ENCODE results near the gene RGS10.
A peak's percentile ranks its signal among the peaks of the same experiment; 100 is the strongest.

Gene RGS10

GRCh38 chr10:119526621-119527592 is 15.6 kb downstream of the RGS10 start:
- peak; percentile 32 for TF ChIP-seq CTCF (IDR thresholded peaks at IDR 0.05)
- H3K4me3 Mint-ChIP-seq, result no peak overlapping the region
- H3K27ac Mint-ChIP-seq, result no peak overlapping the region
- no peaks in the 10 kb centered on the region for H3K9me3 Mint-ChIP-seq
- H3K27me3 Mint-ChIP-seq (ENCODE audit: low read depth, poor library complexity), result peaks cover 14% of the 10 kb centered on the region
- no peak for DNase-seq
- H3K36me3 Mint-ChIP-seq (ENCODE audit: low read depth), result no peaks in the 10 kb centered on the region
- H3K4me1 Mint-ChIP-seq, result peaks cover 18% of the 10 kb centered on the region

GRCh38 chr10:119526149-119526548 is 16.4 kb downstream of the RGS10 start:
- Mint-ChIP-seq H3K36me3 (ENCODE audit: low read depth) (no peaks in the 10 kb centered on the region), H3K4me3 (no peak overlapping the region), H3K4me1 (peaks cover 14% of the 10 kb centered on the region), H3K27me3 (ENCODE audit: low read depth, poor library complexity) (peaks cover 15% of the 10 kb centered on the region), H3K9me3 (no peaks in the 10 kb centered on the region), H3K27ac (no peak overlapping the region)
- no peak for TF ChIP-seq CTCF (IDR thresholded peaks at IDR 0.05)
- DNase-seq, result no peak

GRCh38 chr10:119525116-119525515 is 17.4 kb downstream of the RGS10 start:
- Mint-ChIP-seq H3K4me3 (no peak overlapping the region), H3K36me3 (ENCODE audit: low read depth) (no peaks in the 10 kb centered on the region), H3K9me3 (no peaks in the 10 kb centered on the region), H3K27ac (no peak overlapping the region), H3K27me3 (ENCODE audit: low read depth, poor library complexity) (peaks cover 15% of the 10 kb centered on the region), H3K4me1 (peaks cover 11% of the 10 kb centered on the region)
- no peak for DNase-seq
- TF ChIP-seq CTCF (IDR thresholded peaks at IDR 0.05), result no peak

- no peak for TF ChIP-seq CTCF (IDR thresholded peaks at IDR 0.05)
- Mint-ChIP-seq H3K4me1 (peaks cover 15% of the 10 kb centered on the region), H3K36me3 (ENCODE audit: low read depth) (no peaks in the 10 kb centered on the region), H3K9me3 (no peaks in the 10 kb centered on the region), H3K4me3 (no peak overlapping the region), H3K27ac (no peak overlapping the region), H3K27me3 (ENCODE audit: low read depth, poor library complexity) (peaks cover 16% of the 10 kb centered on the region)
- DNase-seq, result no peak
Observed at GRCh38 chr10:119524720-119525070, 17.8 kb downstream of the RGS10 start.

- H3K27ac Mint-ChIP-seq, result no peak overlapping the region
Observed at GRCh38 chr10:119523895-119524719, 18.4 kb downstream of the RGS10 start.

More at GRCh38 chr10:119523895-119524719, 18.4 kb downstream of the RGS10 start:
- no peak overlapping the region for H3K4me3 Mint-ChIP-seq
- no peaks in the 10 kb centered on the region for H3K36me3 Mint-ChIP-seq (ENCODE audit: low read depth)
- H3K27me3 Mint-ChIP-seq (ENCODE audit: low read depth, poor library complexity), result peaks cover 21% of the 10 kb centered on the region
- no peaks in the 10 kb centered on the region for H3K9me3 Mint-ChIP-seq
- DNase-seq, result no peak
- peaks cover 21% of the 10 kb centered on the region for H3K4me1 Mint-ChIP-seq
- TF ChIP-seq CTCF (IDR thresholded peaks at IDR 0.05), result no peak

All from nephron progenitor cell (in vitro differentiated cells).